Immature natural killer cell (primary cell): Measurements from ENCODE around the gene PSMD12. TPM values are rescaled to one million over a fixed set of nuclear protein-coding genes. Genes with fewer than 3 reads are reported as not detected.
"Not testable (repeated sequence)": the region's sequence is repeated elsewhere in the genome, so short reads cannot be mapped to it uniquely, and the experiment has no call there.

Experiments used
- DNase-seq, 3 donors: peaks; one replicate each; pipeline ENCODE4 v3.0.0; 2022; ENCODE audit warnings: mixed read lengths in 1 of 3
- H3K27ac Mint-ChIP-seq, 6 donors: one replicate each; pipeline ENCODE4 v1.8.0; 2020; ENCODE audit warnings: mixed read lengths in 6 of 6, mild to moderate bottlenecking in 5 of 6, inconsistent platforms in 4 of 6, moderate library complexity in 3 of 6
- H3K27me3 Mint-ChIP-seq, 3 donors: one replicate each; pipeline ENCODE4 v1.8.0; 2020 to 2021; ENCODE audit warnings: low read depth in 3 of 3, mild to moderate bottlenecking in 3 of 3, mixed read lengths in 3 of 3, moderate library complexity in 3 of 3, inconsistent platforms in 1 of 3
- H3K36me3 Mint-ChIP-seq, 3 donors: one replicate each; pipeline ENCODE4 v1.8.0; 2020; ENCODE audit warnings: mixed read lengths in 3 of 3, inconsistent platforms in 2 of 3, mild to moderate bottlenecking in 2 of 3
- H3K4me1 Mint-ChIP-seq, 2 donors: one replicate each; pipeline ENCODE4 v1.8.0; 2020; ENCODE audit warnings: inconsistent platforms in 2 of 2, mild to moderate bottlenecking in 2 of 2, mixed read lengths in 2 of 2, moderate library complexity in 1 of 2
- H3K4me3 Mint-ChIP-seq, 5 donors: one replicate each; pipeline ENCODE4 v1.8.0; 2020; ENCODE audit warnings: mild to moderate bottlenecking in 5 of 5, mixed read lengths in 5 of 5, inconsistent platforms in 3 of 5, moderate library complexity in 3 of 5
- H3K9me3 Mint-ChIP-seq, 6 donors: one replicate each; pipeline ENCODE4 v1.8.0; 2020; ENCODE audit warnings: mild to moderate bottlenecking in 6 of 6, mixed read lengths in 6 of 6, inconsistent platforms in 4 of 6, moderate library complexity in 3 of 6
- polyA plus RNA-seq, 3 donors: library from polyadenylated mRNA; unstranded; fragments of 300-500 nt; fragmentation: Illumina TruSeq; gene quantifications; one replicate each; pipeline ENCODE4 v1.2.3, GENCODE V29; 2021

PSMD12 gene
- polyA plus RNA-seq, 3 donors from 2014 or later = 24.1 to 43.9 (median 37.3) TPM

DNA sequence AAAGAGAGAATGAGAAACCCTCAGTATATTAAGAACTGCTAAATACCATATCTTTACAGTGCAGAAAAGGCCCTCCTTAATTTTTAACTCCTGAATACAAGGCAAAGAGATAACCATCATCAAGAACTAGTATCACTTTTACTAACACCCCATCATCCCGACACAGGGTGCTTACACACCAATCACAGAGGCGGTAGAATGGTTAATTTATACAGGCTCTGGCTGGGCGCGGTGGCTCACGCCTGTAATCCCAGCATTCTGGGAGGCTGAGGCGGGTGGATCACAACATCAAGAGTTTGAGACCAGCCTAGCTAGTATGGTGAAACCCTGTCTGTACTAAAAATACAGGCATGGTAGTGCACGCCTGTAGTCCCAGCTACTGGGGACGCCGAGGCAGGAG lies 4.2 kb downstream of the PSMD12 start:
- Mint-ChIP-seq H3K9me3 (no peaks in the 10 kb centered on the region), H3K36me3 (peaks cover 3 to 10% (median 4%) of the 10 kb centered on the region in 3 donors), H3K4me1 (peaks cover 64 to 85% of the 10 kb centered on the region in 2 donors), H3K27ac (peak overlapping the region in 2 of 6 donors; percentile 18 to 62), H3K4me3 (no peak overlapping the region), H3K27me3 (peaks cover 0 to 8% (median 6%) of the 10 kb centered on the region in 3 donors)
- DNase-seq = no peak

- Mint-ChIP-seq H3K4me3 (no peak overlapping the region), H3K36me3 (peaks cover 5 to 14% (median 7%) of the 10 kb centered on the region in 3 donors), H3K27me3 (peaks cover 0 to 2% (median 1%) of the 10 kb centered on the region in 3 donors), H3K9me3 (no peaks in the 10 kb centered on the region), H3K4me1 (peaks cover 56 to 75% of the 10 kb centered on the region in 2 donors), H3K27ac (peak overlapping the region in 4 of 6 donors; percentile 12 to 84 (median 62))
- no peak for DNase-seq
Measured at GRCh38 chr17:67360880-67361279, 5.5 kb downstream of the PSMD12 start.

- Mint-ChIP-seq H3K27ac (peak overlapping the region; percentile 42 to 80 (median 56)), H3K4me1 (peaks cover 49 to 68% of the 10 kb centered on the region in 2 donors), H3K36me3 (peaks cover 10 to 21% (median 12%) of the 10 kb centered on the region in 3 donors), H3K4me3 (peak overlapping the region in 4 of 5 donors; percentile 6 to 30 (median 12)), H3K9me3 (no peaks in the 10 kb centered on the region), H3K27me3 (peaks cover 0 to 2% (median 0%) of the 10 kb centered on the region in 3 donors)
- DNase-seq = peak; percentile 26 to 34 (median 30)
Measured at GRCh38 chr17:67359960-67360791, 6.2 kb downstream of the PSMD12 start.

DNA sequence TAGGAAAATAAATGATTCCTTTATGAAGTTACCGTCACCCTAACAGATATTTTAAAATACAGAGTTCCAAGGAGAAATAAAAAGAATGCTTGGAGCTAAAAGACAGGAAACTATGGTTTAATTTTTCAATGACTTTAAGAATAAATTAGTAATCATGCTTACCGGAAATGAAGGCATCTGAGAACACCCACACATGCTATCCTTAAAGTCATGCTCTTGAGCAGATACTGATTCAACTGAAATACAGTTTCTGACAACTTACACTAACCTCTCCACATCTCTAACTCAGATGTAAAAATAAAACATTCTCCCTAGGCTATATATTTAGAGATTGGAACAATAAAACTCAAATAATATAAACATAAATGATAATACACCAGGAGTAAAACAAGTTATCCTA lies 7.8 kb downstream of the PSMD12 start:
- H3K27ac Mint-ChIP-seq = peak overlapping the region in 4 of 6 donors; percentile 18 to 66 (median 58)
- no peak for DNase-seq
- peaks cover 39 to 59% of the 10 kb centered on the region in 2 donors for H3K4me1 Mint-ChIP-seq

GRCh38 chr17:67353929-67354574 lies 12.3 kb downstream of the PSMD12 start:
- Mint-ChIP-seq H3K9me3 (no peaks in the 10 kb centered on the region), H3K27me3 (peaks cover 0 to 2% (median 1%) of the 10 kb centered on the region in 3 donors), H3K36me3 (peaks cover 16 to 33% (median 18%) of the 10 kb centered on the region in 3 donors), H3K4me1 (peaks cover 9 to 14% of the 10 kb centered on the region in 2 donors), H3K4me3 (no peak overlapping the region), H3K27ac (no peak overlapping the region)
- DNase-seq = no peak

More for the DNA sequence above, 7.8 kb downstream of the PSMD12 start:
- H3K27me3 Mint-ChIP-seq = peaks cover 0 to 2% (median 2%) of the 10 kb centered on the region in 3 donors
- no peak overlapping the region for H3K4me3 Mint-ChIP-seq
- peaks cover 10 to 26% (median 18%) of the 10 kb centered on the region in 3 donors for H3K36me3 Mint-ChIP-seq
- no peaks in the 10 kb centered on the region for H3K9me3 Mint-ChIP-seq

- no peak overlapping the region for H3K27ac Mint-ChIP-seq
- H3K4me3 Mint-ChIP-seq = no peak overlapping the region
- H3K36me3 Mint-ChIP-seq = peaks cover 16 to 33% (median 18%) of the 10 kb centered on the region in 3 donors
- H3K9me3 Mint-ChIP-seq = no peaks in the 10 kb centered on the region
- H3K27me3 Mint-ChIP-seq = peaks cover 0 to 2% (median 0%) of the 10 kb centered on the region in 3 donors
- DNase-seq = no peak
- H3K4me1 Mint-ChIP-seq = peaks cover 3 to 7% of the 10 kb centered on the region in 2 donors
Measured at GRCh38 chr17:67353161-67353560, 13.2 kb downstream of the PSMD12 start.

DNA sequence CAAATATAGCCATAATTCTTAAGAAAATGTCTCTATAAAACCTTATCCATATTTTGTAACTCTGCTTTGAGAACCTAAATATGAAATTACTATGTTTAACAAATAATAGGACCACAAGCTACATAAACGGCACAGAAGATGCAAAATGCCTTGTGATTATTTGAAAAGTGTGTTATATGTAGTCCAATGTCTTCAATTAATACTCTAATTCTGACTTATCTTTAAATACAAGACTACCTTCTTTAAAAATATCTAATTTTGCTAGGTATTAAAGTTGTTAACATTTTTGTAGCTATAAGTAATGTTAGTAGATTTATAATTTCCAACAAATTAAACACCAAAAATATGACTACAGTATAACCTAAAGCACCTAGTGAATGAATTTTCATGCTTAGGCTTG lies 17.0 kb downstream of the PSMD12 start:
- no peaks in the 10 kb centered on the region for H3K9me3 Mint-ChIP-seq
- no peak for DNase-seq
- H3K27ac Mint-ChIP-seq = no peak overlapping the region
- H3K4me1 Mint-ChIP-seq = peaks cover 0 to 7% of the 10 kb centered on the region in 2 donors
- H3K36me3 Mint-ChIP-seq = peaks cover 23 to 47% (median 29%) of the 10 kb centered on the region in 3 donors
- no peak overlapping the region for H3K4me3 Mint-ChIP-seq
- H3K27me3 Mint-ChIP-seq = peaks cover 0 to 2% (median 2%) of the 10 kb centered on the region in 3 donors

GRCh38 chr17:67347826-67348225 lies 18.6 kb downstream of the PSMD12 start:
- H3K4me3 Mint-ChIP-seq = no peak overlapping the region
- DNase-seq = no peak
- H3K27ac Mint-ChIP-seq = no peak overlapping the region
- H3K9me3 Mint-ChIP-seq = no peaks in the 10 kb centered on the region
- peaks cover 27 to 46% (median 27%) of the 10 kb centered on the region in 3 donors for H3K36me3 Mint-ChIP-seq
- peaks cover 0 to 4% (median 2%) of the 10 kb centered on the region in 3 donors for H3K27me3 Mint-ChIP-seq
- no peaks in the 10 kb centered on the region for H3K4me1 Mint-ChIP-seq

- peaks cover 26 to 60% (median 41%) of the 10 kb centered on the region in 3 donors for H3K36me3 Mint-ChIP-seq
- no peak overlapping the region for H3K4me3 Mint-ChIP-seq
- no peak for DNase-seq
- peak overlapping the region in 2 of 6 donors; percentile 10 to 79 for H3K27ac Mint-ChIP-seq
- peaks cover 0 to 4% (median 2%) of the 10 kb centered on the region in 3 donors for H3K27me3 Mint-ChIP-seq
- no peaks in the 10 kb centered on the region for H3K4me1 Mint-ChIP-seq
- H3K9me3 Mint-ChIP-seq = no peaks in the 10 kb centered on the region
Measured at GRCh38 chr17:67343237-67343636, 23.1 kb downstream of the PSMD12 start.

DNA sequence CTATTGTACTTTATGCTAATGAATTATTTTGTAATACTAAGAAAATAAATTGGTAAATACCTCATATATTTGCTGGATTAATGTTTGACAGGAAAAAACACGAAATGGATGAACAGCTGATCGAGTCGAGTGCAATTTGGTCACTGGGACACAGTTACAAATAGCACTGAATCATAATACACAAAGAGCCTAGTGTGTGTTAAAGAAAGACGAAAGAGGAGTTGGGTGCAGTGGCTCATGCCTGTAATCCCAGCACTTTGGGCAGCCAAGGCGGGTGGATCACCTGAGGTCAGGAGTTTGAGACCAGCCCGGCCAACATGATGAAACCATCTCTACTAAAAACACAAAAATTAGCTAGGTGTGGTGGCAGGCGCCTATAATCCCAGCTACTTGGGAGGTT lies 28.0 kb downstream of the PSMD12 start:
- not testable (repeated sequence) for H3K4me1 Mint-ChIP-seq, H3K4me3 Mint-ChIP-seq, H3K27me3 Mint-ChIP-seq, DNase-seq, H3K9me3 Mint-ChIP-seq
- H3K36me3 Mint-ChIP-seq = peaks cover 11 to 30% (median 22%) of the 10 kb centered on the region in 3 donors
- H3K27ac Mint-ChIP-seq = peak overlapping the region in 2 of 6 donors; percentile 3 to 45

DNA sequence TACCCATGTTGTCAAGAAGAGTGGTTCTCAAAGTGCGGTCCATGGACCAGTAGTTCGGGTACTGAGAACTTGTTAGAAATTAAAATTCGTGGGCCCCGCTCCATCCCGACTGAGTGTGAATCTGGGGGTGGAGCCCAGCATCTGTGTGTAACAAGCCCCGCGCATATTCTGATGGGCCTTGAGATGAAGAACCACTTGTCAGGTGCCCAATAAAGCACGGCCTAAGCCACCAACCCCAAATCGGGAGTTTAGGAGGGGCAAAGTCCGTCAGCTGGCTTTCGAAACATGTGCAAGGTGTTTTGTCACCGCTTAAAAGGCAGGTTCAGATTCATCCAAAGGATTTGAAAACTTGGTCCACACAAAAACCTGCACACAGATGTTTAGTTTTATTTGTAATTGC lies 29.5 kb downstream of the PSMD12 start:
- H3K4me3 Mint-ChIP-seq = no peak overlapping the region
- H3K36me3 Mint-ChIP-seq = peaks cover 8 to 19% (median 16%) of the 10 kb centered on the region in 3 donors
- H3K27ac Mint-ChIP-seq = peak overlapping the region in 3 of 6 donors; percentile 21 to 63 (median 25)
- H3K4me1 Mint-ChIP-seq = no peaks in the 10 kb centered on the region
- no peaks in the 10 kb centered on the region for H3K27me3 Mint-ChIP-seq
- DNase-seq = no peak
- H3K9me3 Mint-ChIP-seq = no peaks in the 10 kb centered on the region

GRCh38 chr17:67335245-67335835 lies 31.0 kb downstream of the PSMD12 start:
- no peak overlapping the region for H3K4me3 Mint-ChIP-seq
- H3K36me3 Mint-ChIP-seq = peaks cover 5 to 8% (median 7%) of the 10 kb centered on the region in 3 donors
- DNase-seq = no peak
- no peak overlapping the region for H3K27ac Mint-ChIP-seq
- H3K27me3 Mint-ChIP-seq = no peaks in the 10 kb centered on the region
- H3K4me1 Mint-ChIP-seq = no peaks in the 10 kb centered on the region
- no peaks in the 10 kb centered on the region for H3K9me3 Mint-ChIP-seq

DNA sequence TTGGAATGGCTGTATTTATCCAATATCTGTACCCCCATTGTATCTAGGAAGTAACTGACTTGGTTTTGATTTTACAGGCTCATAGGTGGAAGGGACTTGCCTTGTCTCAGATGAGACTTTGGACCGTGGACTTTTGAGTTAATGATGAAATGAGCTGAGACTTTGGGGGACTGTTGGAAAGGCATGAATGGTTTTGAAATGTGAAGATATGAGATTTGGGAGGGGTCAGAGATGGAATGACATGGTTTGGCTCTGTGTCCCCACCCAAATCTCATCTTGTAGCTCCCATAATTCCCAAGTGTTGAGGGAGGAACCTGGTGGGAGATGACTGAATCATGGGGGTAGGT lies 34.2 kb downstream of the PSMD12 start:
- not testable (repeated sequence) for H3K27ac Mint-ChIP-seq, H3K4me3 Mint-ChIP-seq, DNase-seq, H3K27me3 Mint-ChIP-seq, H3K36me3 Mint-ChIP-seq, H3K4me1 Mint-ChIP-seq, H3K9me3 Mint-ChIP-seq
